ENCODE data around the gene VPS26A. TPM values are rescaled to one million over a fixed set of nuclear protein-coding genes. Genes with fewer than 3 reads are reported as not detected.

VPS26A gene
- total RNA-seq, 1 donor from 2014 or later, result 62.2 TPM

Small RNAs within 50 kb of the gene (small RNA-seq; reads per million reads assigned to genes)
- not detected for gene RF00017 (ENCODE audit: low replicate concordance)

Other genes with a start within 250 kb of the VPS26A start
- gene DDX50, start 222.9 kb upstream of the VPS26A start, total RNA-seq, result 41.7 TPM
- gene DDX21, start 168.0 kb upstream of the VPS26A start, total RNA-seq, result 50.7 TPM
- gene KIFBP, start 135.4 kb upstream of the VPS26A start, total RNA-seq, result 17.3 TPM
- gene SRGN, start 36.1 kb upstream of the VPS26A start, total RNA-seq, result 153 TPM
- gene SUPV3L1, start 56.1 kb downstream of the VPS26A start, total RNA-seq, result 21.3 TPM
- 0.10 TPM for gene HKDC1, start 96.2 kb downstream of the VPS26A start, total RNA-seq
- 50.6 TPM for gene HK1, start 154.3 kb downstream of the VPS26A start, total RNA-seq